SW480 (cell line): Measurements from ENCODE around the gene DET1.
A peak's percentile ranks its signal among the peaks of the same experiment; 100 is the strongest.
"Not testable (repeated sequence)": the region's sequence is repeated elsewhere in the genome, so short reads cannot be mapped to it uniquely, and the experiment has no call there.

ENCODE experiments used
- DNase-seq: peaks from one replicate; pipeline ENCODE4 v3.0.0-alpha.2; 2016; ENCODE audit warnings: low spot score

The DET1 gene

DNA sequence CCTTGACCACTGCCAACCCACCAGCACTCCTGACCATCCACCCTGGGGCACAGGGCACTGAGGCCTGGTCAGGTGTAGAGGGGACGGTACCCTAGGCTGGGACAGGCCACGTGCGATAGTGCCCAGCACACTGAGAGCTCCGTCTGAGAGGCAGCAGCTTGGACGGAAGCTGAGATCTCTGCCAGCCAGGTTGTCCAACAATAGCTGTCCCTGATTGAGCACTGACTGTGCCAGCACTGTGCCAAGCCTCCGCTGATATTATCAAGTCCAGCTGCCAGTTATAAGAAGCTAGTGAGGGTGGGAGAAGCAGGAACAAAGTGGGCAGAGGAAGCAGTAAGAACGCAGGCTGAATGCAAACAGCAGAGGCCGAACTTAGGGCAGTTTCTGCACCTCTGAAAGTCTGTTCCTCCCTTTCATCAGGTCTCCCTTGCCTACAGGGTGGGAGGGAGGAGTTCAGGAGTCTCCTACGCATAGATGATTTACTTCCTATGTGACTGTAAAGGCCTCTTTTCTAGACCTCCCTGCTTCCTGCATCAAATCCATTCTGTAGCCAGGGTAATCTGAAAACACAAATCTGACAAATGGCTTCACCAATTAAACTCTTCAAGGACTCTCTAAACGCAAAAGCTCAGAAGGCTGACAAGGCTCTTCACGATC, 49.2 kb downstream of the DET1 start:
- DNase-seq, result no peak

DNA sequence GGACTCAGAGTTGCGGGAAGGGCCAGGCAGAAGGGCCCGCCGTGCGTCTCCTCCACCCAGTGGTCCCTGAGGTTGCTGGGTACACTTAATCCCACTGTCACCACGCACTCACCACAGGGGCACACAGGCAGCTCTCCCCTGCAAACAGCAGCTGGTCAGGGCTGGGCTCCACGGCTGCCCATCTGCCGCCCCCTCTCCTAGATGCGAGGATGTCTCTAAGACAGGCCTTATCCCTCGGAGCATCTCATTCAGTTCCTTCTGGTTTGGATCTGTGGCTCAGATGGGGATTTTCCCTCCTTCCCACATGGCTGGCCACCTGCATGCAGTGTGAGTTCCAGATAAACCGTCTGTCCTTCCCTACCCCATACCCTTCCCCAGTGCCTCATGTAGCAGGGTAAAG, 52.6 kb downstream of the DET1 start:
- DNase-seq, result no peak

DNA sequence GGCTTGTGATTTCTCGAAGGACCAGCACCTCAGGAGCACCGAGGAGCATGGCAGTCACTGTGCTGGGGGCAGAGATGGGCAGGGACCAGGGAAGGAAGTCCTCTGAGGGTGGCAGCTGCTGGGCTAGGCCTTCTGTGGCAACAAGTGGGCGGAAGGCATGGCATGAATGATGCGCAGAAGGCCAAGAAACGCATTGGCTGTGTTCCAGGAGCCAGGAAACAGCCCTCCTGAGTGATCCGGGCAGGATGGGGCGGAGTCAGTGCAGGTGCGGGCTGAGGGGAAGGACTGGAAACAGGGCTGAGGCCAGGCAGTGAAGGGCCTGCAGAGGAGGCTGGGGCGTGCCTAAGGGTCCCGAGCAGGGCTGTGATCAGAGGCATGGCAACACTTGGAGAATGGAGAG, 55.3 kb downstream of the DET1 start:
- peak; percentile 56 for DNase-seq

DNA sequence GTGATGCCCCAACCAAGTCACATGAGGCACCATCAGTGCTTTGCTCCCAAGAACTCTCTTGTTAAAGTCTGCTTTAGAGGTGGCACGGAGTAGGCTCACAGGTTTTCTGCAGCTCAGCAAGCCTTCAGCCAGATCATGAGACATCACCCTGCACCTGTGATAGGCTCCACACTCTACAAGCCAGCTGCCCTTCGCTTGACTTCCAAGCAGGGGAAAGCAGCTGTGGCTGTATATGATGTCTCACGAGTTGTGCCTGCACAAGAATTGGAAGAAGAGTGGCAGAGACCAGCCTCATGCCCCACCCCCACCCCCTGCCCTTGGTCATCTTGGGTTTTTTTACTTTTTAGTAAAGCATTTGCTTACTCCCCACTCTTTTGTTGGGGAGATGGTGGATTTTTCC, 56.4 kb downstream of the DET1 start:
- DNase-seq, result no peak

DNA sequence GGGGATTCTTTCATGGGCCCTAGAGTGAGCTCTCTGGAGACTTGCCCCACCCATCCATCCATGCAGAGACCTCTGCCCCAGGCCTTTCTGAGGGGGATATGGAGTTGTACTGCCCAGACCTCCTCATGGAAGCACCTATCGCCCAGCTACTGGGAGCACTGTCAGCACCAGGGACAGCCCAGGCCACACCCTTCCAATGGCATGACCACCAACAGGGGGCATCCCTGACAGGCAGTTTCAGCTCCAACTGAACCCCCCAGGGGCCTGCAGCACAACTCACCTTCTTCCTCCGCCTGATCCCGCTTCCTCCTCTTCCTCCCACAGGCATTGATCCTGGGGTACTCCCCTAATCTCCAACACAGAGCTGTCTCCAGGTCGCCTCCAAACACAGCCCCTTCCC, 57.2 kb downstream of the DET1 start:
- DNase-seq, result no peak

DNA sequence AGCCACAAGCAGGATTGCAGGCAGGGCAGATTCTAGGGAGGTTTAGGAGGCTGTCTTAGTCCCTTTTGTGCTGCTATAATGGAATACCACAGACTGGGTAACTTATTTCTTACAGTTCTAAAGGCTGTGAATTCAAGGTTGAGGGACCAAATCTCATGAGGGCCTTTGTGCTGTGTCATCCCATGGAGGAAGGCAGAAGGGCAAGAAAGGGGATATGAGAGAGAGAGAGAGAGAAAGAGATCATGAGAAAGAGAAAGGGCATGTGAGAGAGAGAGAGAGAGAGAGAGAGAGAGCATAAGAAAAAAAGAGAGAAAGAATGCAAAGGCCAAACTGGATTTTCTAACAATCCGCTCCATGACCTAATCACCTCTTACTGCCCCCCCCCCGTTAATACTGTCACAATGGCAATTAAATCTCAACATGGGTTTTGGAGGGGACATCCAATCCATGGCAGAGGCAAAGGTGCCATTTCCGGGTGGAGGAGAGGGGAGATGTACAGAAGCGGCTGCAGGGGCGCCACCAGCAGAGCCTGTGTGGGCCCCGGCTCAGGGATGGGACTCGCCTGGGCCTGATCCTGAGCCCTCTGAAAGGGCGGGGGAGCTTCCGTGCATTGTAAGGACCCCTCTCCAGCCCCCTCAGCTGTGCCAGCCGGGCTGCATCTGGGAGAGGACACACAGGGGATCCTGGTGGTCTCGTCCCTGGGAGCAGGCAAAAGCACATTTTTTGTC, 58.5 kb downstream of the DET1 start:
- DNase-seq, result no peak

DNA sequence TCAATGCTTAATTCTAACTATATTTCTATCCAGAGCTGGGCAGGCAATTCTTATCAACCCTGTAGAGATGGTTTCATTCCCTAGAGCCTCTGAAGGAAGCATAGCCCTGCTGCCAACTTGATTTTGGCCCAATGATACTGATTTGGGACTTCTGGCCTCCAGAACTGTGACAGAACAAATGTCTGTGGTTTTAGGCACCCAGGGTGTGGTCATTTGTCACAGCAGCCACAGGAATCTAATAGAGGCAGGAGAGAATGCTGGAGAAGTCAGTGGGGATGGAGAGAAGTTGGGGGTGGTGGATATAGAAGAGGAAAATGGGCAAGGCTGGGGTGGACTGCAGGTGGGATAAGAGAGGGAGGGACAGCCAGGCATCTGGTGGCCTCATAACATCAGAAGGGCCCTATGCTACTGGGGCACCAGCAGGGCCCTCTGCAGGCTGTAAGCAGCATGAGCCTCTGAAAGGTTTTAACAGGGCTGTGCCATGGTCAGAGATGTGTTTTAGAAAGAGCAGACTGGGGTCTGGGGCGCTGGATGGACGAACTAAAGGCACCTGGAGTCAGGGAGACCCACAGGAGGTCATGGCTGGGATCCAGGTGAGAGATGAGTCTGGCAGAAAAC, 59.2 kb downstream of the DET1 start:
- peak; percentile 38 for DNase-seq

DNA sequence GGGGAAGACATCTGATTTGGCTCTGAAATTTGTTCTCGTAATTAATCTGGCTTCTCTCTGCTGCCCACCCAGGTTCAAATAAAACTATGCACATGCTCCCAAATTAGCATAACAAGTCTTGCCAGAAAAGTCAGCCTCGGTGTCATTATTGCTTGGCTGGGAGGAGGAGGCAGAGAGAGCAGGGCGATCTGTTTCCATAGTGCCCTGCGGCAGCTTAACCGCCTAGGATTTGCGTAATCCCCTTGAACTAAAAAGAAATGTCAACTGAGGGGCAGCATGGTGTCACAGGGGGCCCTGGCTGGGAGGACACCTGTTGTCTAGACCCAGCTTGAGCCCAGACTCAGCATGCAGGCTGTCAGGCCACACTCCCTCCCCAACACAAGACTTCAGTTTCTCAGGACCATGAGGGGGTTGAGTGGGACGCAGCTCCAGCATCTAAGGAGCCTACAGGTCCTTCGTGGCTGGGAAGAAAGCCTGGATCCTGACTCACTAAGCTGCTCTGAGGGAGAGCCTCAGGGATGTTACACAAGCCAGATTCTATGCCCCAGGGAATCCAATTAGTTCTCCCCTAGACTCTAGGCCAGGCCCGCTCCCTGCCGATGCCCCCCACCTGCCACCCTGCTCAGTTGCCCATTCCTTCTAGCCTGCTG, 61.7 kb downstream of the DET1 start:
- no peak for DNase-seq

DNA sequence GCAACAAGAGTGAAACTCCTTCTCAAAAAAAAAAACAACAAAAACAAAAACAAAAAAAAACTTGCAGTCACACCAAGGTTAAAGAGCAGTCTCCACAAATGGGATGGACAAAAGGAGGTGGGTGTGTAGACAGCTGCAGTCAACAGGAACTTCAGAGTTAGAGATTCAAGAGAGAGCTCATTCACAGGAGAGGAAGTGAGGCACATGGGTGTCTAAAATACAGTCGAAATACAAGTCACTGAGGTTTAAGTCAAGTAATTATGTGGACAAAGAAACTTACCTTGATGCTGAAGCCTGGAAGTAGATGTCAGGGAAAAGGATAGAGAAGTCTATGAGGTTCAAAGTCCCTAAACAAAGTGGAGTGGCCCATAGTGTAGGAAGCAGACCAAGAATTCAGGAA, 64.2 kb downstream of the DET1 start:
- DNase-seq, result no peak

DNA sequence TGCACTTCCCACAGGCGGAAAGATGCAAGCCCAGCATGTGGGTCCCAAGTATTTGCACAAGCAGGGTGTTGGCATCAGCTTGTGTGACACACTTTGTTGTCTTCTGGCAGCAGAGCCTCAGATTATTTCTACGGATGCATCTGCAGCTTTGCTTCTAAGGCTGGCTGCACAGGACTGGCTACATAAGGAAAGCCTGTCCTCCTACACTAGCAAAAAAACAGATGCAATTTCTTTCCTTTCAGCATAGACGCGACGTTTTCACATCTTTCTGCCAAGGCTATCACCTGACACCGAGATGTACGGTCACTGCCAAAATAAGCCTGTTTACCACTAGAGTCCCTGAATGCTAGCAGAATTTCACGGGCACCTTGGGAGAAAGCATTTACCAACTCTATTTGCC, 65.5 kb downstream of the DET1 start:
- no peak for DNase-seq

DNA sequence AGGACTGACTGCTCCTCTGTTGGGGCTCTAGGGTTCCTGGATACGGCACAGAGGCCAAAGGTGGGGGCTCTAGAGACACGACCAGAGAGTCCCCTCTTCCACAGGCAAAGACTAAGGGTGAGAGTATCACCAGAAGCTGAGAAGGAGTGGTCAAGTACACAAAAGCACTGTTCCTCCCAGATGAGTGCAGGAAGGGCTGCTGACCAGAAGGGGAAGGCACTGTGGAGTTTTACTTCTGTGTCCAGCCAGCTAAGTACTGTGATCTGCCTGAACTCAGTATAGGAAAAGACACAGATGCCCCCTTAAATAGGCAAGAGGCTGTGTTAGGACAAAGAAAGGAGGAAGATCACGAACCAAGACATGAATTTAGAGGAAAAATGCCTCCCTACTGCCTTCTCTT, 67.3 kb downstream of the DET1 start:
- DNase-seq, result no peak

DNA sequence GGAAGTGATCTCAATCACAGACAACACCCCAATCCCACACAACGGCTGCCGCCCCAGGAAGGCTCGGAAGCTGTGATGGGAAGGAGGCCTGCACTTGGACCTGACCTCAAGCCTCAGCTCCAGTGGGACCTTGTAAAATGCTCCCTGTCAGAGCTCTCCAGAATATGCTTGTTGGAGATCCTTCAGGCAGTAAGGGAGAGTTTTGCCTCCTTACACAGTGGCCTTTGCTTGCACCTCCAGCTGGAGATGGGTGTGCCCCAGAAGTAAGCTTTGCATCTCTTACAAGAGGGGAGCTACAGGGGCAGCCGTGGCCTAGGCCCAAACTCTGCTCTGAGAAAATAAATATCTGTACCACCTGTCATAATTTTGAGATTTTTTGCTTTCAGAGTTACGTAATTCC, 68.6 kb downstream of the DET1 start:
- no peak for DNase-seq

DNA sequence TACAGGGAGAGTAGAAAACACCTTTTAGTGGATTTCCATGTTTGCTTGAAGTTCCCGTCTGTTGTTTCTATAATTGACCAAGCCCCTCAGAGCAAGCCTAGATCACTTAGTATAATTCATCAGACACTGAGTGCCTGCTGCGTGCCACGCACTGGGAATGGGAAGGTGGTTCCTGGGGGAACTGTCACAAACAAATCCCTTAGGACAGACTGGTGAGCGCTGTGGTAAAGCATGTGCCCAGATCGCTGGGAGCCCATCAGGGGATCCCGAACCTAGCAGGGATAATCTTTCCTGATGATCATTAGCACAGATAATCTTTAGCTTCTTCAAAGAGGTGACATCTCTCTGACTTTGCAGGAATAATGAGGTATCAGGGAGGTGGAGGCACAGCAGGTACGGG, 69.4 kb downstream of the DET1 start:
- DNase-seq, result no peak

DNA sequence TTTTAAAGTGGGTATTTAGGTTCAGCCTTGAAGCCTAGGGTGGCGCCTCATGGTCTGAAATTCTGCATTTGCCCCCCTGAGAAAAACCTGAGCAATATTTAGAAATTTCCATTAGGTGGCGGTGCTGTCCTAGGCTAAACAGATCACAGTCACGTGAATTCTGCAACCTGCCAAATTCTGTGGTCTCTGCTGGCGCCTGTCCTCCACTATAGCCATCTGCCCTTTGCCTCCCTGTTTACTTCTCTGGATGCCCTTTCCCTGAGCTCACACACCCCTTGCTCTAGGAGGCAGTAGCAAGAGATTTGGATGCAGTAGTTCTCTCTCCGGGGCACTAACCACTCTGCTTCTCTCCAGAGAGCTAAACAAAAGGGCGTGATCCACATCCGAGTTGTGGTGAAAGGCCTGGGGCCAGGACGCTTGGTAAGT, 69.8 kb downstream of the DET1 start:
- DNase-seq, result peak; percentile 55

DNA sequence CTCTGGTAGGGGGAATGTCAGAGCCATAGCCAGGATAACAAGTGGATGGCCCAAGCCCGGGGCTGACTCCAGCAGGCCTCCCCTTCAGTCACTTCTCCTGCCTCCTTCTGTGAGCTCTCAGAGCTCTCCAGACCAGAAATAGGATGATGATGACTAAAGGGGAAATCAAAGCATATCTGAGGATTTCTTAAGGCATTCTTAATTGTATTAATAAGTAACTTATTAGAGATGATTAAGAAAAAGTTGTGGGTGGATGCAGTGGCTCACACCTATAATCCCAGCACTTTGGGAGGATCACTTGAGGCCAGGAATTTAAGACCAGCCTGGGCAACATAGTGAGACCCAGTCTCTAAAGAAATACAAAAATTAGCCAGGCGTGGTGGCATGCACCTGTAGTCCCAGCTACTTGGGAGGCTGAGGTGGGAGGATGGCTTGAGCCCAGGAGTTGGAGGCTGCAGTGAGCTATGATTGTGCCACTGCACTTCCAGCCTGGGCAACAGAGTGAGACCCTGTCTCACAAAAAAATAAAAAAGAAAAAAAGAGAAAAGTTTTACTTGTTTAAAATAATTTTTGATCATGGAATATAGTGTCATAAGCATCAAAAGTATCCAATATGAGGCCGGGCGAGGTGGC, 72.7 kb downstream of the DET1 start:
- DNase-seq, result not testable (repeated sequence)

DNA sequence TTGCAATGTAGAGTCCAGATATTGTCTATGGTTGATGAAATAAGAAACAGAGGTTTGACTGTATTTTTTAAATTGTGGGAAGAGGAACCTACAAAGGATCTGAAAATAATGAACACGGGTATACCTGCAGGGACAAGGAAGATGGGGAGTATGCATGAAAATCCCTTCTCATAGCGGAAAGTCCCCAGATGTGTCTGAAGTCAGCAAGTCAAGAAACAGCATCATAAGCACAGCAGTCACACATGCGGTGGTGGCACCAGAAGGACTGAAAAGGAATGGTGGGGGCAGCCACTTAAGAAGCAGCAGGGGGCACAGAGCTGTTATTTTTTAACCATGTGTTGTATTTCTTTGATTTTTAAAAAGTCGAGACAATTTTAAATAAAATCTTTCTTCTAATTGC, 74.3 kb downstream of the DET1 start:
- no peak for DNase-seq

DNA sequence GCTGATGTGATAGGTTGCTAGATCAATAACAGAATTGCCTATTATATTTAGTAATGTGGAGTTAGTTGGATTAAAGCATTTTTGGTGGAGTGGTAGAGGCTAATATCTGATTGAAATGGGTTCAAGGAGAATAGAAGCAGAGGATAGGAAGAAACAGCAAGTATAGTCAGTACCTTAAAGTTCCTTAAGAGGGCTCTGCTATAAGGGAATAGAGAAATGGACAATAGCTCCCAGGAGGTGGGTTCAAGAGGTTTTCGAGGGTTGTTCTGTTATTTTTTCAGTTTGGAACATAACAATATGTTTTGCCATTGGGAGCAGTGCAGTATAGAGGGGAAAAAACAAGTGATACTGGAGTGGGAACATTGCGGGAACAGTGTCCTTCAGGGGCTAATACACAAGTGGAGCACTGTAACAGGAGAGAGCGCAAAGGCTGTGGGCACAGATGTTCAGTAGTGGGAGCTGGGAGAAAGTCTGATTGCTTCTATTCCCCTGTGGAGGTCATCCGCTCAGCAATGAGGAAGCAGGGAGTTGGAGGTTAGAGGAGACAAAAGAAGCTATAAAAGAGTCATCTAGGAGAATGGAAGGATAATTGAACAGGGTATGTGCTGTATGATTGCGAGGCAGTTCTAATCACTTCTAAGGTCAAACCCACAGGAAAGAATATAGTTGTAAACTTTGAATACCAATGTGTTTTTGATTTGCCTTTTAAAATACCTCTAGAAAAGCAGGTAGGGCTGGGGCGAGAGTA, 75.7 kb downstream of the DET1 start:
- DNase-seq, result no peak

DNA sequence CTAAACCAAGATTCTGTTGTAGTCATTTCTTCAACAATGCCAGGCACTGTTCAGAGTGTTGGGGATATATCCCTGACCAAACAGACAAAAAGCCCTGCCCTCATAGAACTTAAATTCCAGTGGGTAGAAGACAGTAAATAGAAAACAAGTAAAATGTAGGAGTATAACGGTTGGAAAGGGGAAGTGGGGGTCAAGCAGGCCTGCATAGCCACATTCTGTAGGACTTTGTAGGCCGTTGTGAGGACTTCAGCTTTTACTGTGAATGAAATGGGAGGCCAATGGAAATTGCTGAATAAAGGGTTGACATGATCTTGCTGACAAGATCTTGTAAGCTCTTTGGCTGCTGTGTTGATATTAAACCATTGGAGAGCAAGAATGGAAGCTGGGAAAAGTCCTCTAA, 77.2 kb downstream of the DET1 start:
- no peak for DNase-seq

DNA sequence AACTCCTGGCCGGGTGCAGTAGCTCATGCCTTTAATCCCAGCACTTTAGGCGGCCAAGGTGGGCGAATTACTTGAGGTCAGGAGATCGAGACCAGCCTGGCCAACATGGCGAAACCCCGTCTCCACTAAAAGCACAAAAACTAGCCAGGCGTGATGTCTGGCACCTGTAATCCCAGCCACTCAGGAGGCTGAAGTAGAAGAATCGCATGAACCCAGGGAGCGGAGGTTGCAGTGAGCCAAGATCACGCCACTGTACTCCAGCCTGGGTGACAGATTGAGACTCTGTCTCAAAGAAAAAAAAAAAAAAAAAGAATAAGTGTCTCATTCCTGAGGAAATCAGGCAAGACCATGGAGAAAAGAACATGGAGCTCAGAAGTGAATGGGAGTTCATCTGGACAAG, 77.8 kb downstream of the DET1 start:
- not testable (repeated sequence) for DNase-seq

DNA sequence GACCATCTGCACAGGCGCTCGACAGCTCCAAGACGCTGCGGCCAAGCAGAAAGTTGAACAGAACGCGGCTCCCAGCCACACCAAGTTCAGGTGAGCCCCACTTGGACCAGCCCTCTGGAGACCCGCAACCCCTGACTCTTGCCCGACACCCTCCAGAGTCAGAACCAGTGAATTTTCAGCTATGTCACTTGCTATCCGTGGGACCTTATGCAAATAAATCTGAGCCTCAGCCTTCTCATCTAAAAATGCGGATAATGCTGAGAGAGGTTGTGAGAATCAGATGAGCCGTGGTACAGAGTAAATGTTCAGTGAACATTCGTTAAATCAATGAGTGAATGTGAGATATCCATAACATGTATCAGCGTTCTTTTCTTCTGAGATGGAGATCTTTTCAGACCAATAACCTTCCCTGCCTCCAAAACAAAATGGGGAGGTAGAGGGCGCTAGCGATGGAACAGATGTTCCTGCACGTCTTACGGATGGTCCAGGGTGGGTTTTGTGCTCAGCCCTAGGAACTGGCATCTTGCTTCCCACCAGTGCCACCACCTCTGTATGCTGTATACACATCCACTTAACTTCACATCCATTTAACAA, 78.4 kb downstream of the DET1 start:
- no peak for DNase-seq
